ENCODE results near the gene MTHFD2.

GRCh38 chr2:74264281-74264680, 65.9 kb downstream of the MTHFD2 start:
- TF ChIP-seq EZH2 (IDR thresholded peaks at IDR 0.05; ENCODE audit: insufficient read depth, low read length), result no peak
- TF ChIP-seq, protein P1, sequence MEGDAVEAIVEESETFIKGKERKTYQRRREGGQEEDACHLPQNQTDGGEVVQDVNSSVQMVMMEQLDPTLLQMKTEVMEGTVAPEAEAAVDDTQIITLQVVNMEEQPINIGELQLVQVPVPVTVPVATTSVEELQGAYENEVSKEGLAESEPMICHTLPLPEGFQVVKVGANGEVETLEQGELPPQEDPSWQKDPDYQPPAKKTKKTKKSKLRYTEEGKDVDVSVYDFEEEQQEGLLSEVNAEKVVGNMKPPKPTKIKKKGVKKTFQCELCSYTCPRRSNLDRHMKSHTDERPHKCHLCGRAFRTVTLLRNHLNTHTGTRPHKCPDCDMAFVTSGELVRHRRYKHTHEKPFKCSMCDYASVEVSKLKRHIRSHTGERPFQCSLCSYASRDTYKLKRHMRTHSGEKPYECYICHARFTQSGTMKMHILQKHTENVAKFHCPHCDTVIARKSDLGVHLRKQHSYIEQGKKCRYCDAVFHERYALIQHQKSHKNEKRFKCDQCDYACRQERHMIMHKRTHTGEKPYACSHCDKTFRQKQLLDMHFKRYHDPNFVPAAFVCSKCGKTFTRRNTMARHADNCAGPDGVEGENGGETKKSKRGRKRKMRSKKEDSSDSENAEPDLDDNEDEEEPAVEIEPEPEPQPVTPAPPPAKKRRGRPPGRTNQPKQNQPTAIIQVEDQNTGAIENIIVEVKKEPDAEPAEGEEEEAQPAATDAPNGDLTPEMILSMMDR (IDR thresholded peaks at IDR 0.05; ENCODE audit: insufficient read depth, low read depth, low read length), result no peak

All from astrocyte (in vitro differentiated cells and primary cell).